ENCODE data around the gene TLK2.

GRCh38 chr17:62637809-62638208 lies 159.2 kb downstream of the TLK2 start:
- no peak for TF ChIP-seq CTCF (IDR thresholded peaks at IDR 0.05)
- TF ChIP-seq POLR2A (IDR thresholded peaks at IDR 0.05), result no peak
